Subcutaneous abdominal adipose tissue (tissue), 5 donors: Measurements from ENCODE around the gene ACOT12.
"Not testable (repeated sequence)": the region's sequence is repeated elsewhere in the genome, so short reads cannot be mapped to it uniquely, and the experiment has no call there.

ENCODE experiments used
- H3K27ac ChIP-seq: one replicate; pipeline ENCODE4 v1.7.0; 2013; ENCODE audit warnings: low read depth, mild to moderate bottlenecking, inconsistent platforms, low read length, moderate library complexity
- H3K27me3 ChIP-seq, 5 donors: one replicate each; pipeline ENCODE4 v1.7.0; 2013; ENCODE audit warnings: low read length in 5 of 5, inconsistent platforms in 1 of 5; ENCODE audit not compliant: control insufficient read depth in 5 of 5, insufficient read depth in 4 of 5
- H3K36me3 ChIP-seq, 5 donors: one replicate each; pipeline ENCODE4 v1.7.0; 2013; ENCODE audit warnings: low read length in 5 of 5; ENCODE audit not compliant: control insufficient read depth in 5 of 5, insufficient read depth in 5 of 5
- H3K4me1 ChIP-seq, 5 donors: one replicate each; pipeline ENCODE4 v1.7.0; 2013; ENCODE audit warnings: low read length in 5 of 5, mild to moderate bottlenecking in 3 of 5, moderate library complexity in 1 of 5; ENCODE audit not compliant: control insufficient read depth in 5 of 5, insufficient read depth in 5 of 5
- H3K4me3 ChIP-seq, 5 donors: one replicate each; pipeline ENCODE4 v1.7.0; 2013; ENCODE audit warnings: low read length in 5 of 5, low read depth in 1 of 5
- H3K9ac ChIP-seq, 5 donors: one replicate each; pipeline ENCODE4 v1.7.0; 2013; ENCODE audit warnings: low read length in 5 of 5, mild to moderate bottlenecking in 4 of 5, moderate library complexity in 3 of 5
- H3K9me3 ChIP-seq, 5 donors: one replicate each; pipeline ENCODE4 v1.7.0; 2013; ENCODE audit warnings: low read length in 5 of 5; ENCODE audit not compliant: control insufficient read depth in 5 of 5
- donor health status: healthy.
- donor health status: healthy.
- donor health status: healthy.
- donor health status: healthy.
- donor health status: healthy.

Gene ACOT12

DNA sequence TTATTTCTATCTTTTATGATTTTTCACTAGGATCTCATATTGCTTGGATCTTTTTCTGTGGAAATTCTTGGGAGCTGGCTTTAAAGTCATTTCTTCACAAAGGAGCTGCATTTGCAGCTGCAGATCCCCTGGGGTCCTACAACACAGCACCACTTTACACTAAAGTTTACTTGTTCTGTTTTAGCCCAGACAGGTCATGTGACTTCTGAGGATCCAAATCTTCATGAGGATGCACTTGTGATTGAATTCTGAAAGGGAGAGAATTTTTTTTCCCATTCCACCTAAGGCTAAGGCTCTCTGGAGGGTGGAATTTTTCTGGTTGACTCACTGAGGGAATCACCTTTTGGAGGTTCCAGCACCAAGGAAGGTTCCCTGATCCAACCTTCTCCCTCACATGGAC is 43.4 kb downstream of the ACOT12 start:
- Histone ChIP-seq H3K9me3 (no peaks in the 10 kb centered on the region), H3K9ac (no peak overlapping the region), H3K27me3 (no peaks in the 10 kb centered on the region), H3K36me3 (no peaks in the 10 kb centered on the region), H3K27ac (no peak overlapping the region), H3K4me3 (no peak overlapping the region), H3K4me1 (no peaks in the 10 kb centered on the region)

DNA sequence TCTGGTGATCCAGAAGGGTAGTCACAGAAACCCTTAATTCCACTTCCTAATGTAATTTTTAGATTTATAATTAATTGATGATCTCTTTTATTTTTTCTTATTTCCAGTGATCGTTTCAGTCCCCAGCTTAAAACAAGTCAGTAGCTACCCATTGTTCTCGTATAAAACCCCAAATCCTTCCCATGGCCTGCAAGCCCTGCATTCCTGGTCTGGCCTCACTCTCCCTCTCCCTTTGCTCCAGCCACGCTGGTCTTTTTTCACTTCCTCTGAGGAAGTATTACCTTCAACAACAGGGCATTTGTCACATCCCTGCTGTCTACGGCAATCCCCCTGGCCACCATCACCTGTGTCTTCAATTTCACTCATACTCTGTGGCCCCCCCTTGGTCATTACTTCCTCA is 44.8 kb downstream of the ACOT12 start:
- H3K36me3 ChIP-seq, result no peaks in the 10 kb centered on the region
- H3K27me3 ChIP-seq, result no peaks in the 10 kb centered on the region

GRCh38 chr5:81345411-81346003 is 48.4 kb downstream of the ACOT12 start:
- Histone ChIP-seq H3K9ac (no peak overlapping the region), H3K27ac (no peak overlapping the region), H3K36me3 (no peaks in the 10 kb centered on the region), H3K4me3 (no peak overlapping the region), H3K4me1 (no peaks in the 10 kb centered on the region), H3K27me3 (no peaks in the 10 kb centered on the region), H3K9me3 (no peaks in the 10 kb centered on the region)

More for the DNA sequence above, 44.8 kb downstream of the ACOT12 start:
- Histone ChIP-seq H3K9ac (no peak overlapping the region), H3K4me1 (no peaks in the 10 kb centered on the region), H3K9me3 (no peaks in the 10 kb centered on the region), H3K4me3 (no peak overlapping the region), H3K27ac (no peak overlapping the region)

DNA sequence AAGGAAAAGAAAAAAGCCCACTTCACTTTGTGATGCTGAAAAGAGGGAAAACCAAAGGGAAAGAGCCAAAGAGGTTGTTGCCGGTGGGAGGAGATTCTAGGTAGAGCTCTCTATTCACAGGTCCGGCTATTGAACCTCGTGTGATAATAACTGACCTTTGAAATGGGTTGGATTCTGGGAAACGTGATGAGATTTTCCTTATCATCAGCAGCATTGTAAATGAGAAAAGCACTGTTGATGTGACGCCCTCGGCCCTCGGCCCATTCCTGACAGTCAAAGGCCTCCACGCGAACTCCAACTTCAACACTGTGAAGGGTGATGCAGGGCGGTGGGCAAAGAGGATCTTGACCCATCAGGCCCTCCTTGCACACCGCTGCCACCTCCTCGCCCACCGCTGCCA is 49.2 kb downstream of the ACOT12 start:
- no peaks in the 10 kb centered on the region for H3K9me3 ChIP-seq
- H3K27ac ChIP-seq, result no peak overlapping the region
- no peaks in the 10 kb centered on the region for H3K4me1 ChIP-seq
- H3K27me3 ChIP-seq, result no peaks in the 10 kb centered on the region
- no peak overlapping the region for H3K4me3 ChIP-seq
- no peak overlapping the region for H3K9ac ChIP-seq
- H3K36me3 ChIP-seq, result no peaks in the 10 kb centered on the region

DNA sequence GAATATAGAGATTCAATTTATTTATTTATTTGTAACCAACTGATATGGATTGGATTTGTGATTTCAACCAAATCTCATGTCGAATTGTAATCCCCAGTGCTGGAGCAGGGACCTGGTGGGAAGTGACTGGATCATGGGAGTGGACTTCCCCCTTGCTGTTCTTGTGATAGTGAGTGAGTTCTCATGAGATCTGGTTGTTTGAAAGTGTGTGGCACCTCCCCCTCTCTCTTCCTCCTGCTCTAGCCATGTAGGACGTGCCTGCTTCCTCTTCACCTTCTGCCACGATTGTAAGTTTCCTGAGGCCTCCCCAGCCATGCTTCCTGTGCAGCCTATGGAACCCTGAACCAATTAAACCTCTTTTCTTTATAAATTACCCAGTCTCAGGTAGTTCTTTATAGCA is 55.7 kb downstream of the ACOT12 start:
- H3K4me1 ChIP-seq, H3K9ac ChIP-seq, H3K27ac ChIP-seq, H3K9me3 ChIP-seq, H3K27me3 ChIP-seq, H3K36me3 ChIP-seq, H3K4me3 ChIP-seq: not testable (repeated sequence)

DNA sequence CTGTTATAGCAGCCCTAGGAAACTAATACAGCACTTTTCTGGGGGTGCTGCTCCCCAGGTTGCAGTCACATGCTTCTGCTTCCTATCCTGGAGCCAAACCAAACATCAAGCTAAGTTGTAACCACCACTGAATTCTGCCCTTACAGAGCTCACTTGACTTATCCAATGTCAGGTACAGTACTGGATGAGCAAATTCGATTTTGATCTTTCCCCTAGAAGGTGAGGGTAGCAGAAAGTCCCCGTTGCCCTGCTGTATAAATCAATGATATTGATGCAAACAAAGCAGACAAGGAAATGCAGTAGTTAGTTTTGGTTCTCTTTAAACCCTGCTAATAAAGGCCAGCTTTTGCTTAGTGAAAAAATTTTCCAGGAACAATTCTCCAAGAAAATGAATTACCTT is 56.1 kb downstream of the ACOT12 start:
- H3K27me3 ChIP-seq, result no peaks in the 10 kb centered on the region
- H3K4me3 ChIP-seq, result no peak overlapping the region
- H3K4me1 ChIP-seq, result peaks cover 0 to 8% (median 0%) of the 10 kb centered on the region in 5 donors
- H3K9ac ChIP-seq, result no peak overlapping the region
- no peaks in the 10 kb centered on the region for H3K9me3 ChIP-seq
- no peak overlapping the region for H3K27ac ChIP-seq
- no peaks in the 10 kb centered on the region for H3K36me3 ChIP-seq

GRCh38 chr5:81336556-81336955 is 57.4 kb downstream of the ACOT12 start:
- no peak overlapping the region for H3K27ac ChIP-seq
- H3K27me3 ChIP-seq, result no peaks in the 10 kb centered on the region

DNA sequence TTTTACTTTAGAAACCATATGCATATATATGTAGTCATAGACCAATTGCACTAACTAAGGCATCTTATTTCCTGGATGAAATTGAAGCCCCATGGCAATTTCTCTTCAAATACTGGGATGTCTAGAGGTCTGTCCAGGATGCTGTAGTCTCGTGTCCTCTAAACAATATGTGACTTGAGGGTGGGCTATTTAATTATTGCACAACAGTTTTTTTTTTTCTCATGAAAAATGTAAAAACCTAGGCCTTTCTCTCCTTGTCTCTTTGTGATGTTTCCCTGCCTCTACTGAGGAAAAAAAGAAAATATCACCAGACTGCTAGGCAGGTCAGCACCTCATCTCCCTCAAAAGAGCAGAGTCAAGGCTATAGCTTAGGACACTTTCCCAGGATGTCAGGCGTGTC is 58.0 kb downstream of the ACOT12 start:
- no peaks in the 10 kb centered on the region for H3K9me3 ChIP-seq
- H3K4me1 ChIP-seq, result peaks cover 0 to 8% (median 0%) of the 10 kb centered on the region in 5 donors
- no peak overlapping the region for H3K4me3 ChIP-seq
- H3K27ac ChIP-seq, result no peak overlapping the region
- no peaks in the 10 kb centered on the region for H3K27me3 ChIP-seq
- H3K9ac ChIP-seq, result peak overlapping the region in 1 of 5 donors; percentile 20
- no peaks in the 10 kb centered on the region for H3K36me3 ChIP-seq

More at GRCh38 chr5:81336556-81336955, 57.4 kb downstream of the ACOT12 start:
- no peak overlapping the region for H3K4me3 ChIP-seq
- peaks cover 0 to 8% (median 0%) of the 10 kb centered on the region in 5 donors for H3K4me1 ChIP-seq
- no peaks in the 10 kb centered on the region for H3K36me3 ChIP-seq
- H3K9ac ChIP-seq, result no peak overlapping the region
- H3K9me3 ChIP-seq, result no peaks in the 10 kb centered on the region

- Histone ChIP-seq H3K27me3 (no peaks in the 10 kb centered on the region), H3K36me3 (no peaks in the 10 kb centered on the region), H3K27ac (no peak overlapping the region), H3K9ac (peak overlapping the region in 1 of 5 donors; percentile 57), H3K4me3 (peak overlapping the region; percentile 48 to 71 (median 58)), H3K9me3 (no peaks in the 10 kb centered on the region), H3K4me1 (peaks cover 0 to 8% (median 0%) of the 10 kb centered on the region in 5 donors)
Measured at GRCh38 chr5:81334304-81335061, 59.5 kb downstream of the ACOT12 start.

DNA sequence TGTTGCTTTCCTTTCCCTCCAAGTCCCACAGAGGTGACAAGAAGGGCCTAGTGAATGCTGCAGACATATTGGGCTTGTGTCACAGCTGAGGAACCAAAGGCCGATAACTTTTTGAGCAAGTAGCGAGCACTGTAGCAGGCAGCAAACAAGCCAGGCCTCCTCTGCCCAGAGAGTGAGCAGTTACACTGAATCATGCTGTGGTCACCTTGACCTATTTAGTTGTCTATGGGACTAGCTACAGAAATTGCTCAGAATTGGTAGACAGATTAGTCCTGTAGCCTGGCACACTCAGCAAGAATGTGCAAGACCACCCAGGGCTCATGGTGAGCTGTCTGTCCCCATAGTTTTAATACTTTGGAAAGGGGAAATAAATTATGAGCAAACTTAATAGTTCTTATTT is 67.4 kb downstream of the ACOT12 start:
- Histone ChIP-seq H3K27me3 (no peaks in the 10 kb centered on the region), H3K9me3 (no peaks in the 10 kb centered on the region)

More for the DNA sequence above, 67.4 kb downstream of the ACOT12 start:
- H3K36me3 ChIP-seq, result no peaks in the 10 kb centered on the region
- no peaks in the 10 kb centered on the region for H3K4me1 ChIP-seq
- no peak overlapping the region for H3K9ac ChIP-seq
- no peak overlapping the region for H3K27ac ChIP-seq
- no peak overlapping the region for H3K4me3 ChIP-seq
